ENCODE data around the gene ANKHD1. TPM values are rescaled to one million over a fixed set of nuclear protein-coding genes. Genes with fewer than 3 reads are reported as not detected.

Gene ANKHD1
- total and polyA plus RNA-seq, 2 of the 8 experiments (the other 6 are each of a cell fraction or from before 2014, with no cell fraction given), result 69.9 to 108 TPM

DNA sequence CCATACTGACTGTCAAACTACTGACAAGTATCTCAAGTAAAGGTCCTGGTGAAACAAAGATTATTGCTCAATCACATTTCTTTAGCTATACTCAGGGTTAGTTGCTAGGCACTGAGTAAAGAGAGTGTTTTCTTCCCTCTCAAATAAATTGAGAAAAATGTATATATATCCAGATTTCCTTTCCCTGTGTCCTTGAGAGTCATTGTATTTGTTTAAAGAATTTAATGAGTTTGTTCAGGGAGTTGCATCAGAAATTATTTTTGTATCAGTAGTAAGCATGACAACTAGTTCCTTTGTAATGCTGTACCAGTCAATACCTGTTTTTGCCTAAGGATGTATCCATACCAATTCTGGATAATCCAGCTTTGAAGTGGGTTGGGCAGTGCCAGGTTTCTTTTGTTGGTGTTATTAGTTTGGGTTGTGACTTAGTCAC, 3.2 kb upstream of the ANKHD1 start:
- H2AFZ ChIP-seq (ENCODE audit: low read length), result no peak overlapping the region
- no peak overlapping the region for H3K27ac ChIP-seq (ENCODE audit: low read depth, low read length)
- H3K79me1 ChIP-seq (ENCODE audit: low read depth, low read length), result no peaks in the 10 kb centered on the region
- H3K23me2 ChIP-seq (ENCODE audit: low read depth, low read length), result peaks cover 4% of the 10 kb centered on the region
- H3K36me3 ChIP-seq (ENCODE audit: control insufficient read depth in 2 of 4, insufficient read depth in 4 of 4, low read length in 3 of 4), result no peaks in the 10 kb centered on the region
- no peaks in the 10 kb centered on the region for H3K27me3 ChIP-seq (replicated peaks in 1 of 4; ENCODE audit: control insufficient read depth in 3 of 4, extremely low read depth in 1 of 4, insufficient read depth in 3 of 4, low read length in 3 of 4)
- FAIRE-seq, result no peak
- H3K4me3 ChIP-seq (ENCODE audit: extremely low read depth in 1 of 4, insufficient read depth in 2 of 4, low read depth in 3 of 4, low read length in 4 of 4), result peak overlapping the region in 1 of 4 experiments; percentile 31; a peak in 1 of 8 replicates
- H4K91ac ChIP-seq (replicated peaks; ENCODE audit: insufficient read length, low read length), result no peak overlapping the region
- no peak overlapping the region for H3K18ac ChIP-seq (ENCODE audit: extremely low read depth, low read length)
- POLR2A ChIA-PET (ENCODE audit: partially characterized antibody), result interaction anchor here (1.4 kb wide), 1 partner anchor 25 kb away, joined by 4 read pairs; no protein-coding TSS in a partner anchor
- H2AK5ac ChIP-seq (ENCODE audit: low read depth, low read length), result no peak overlapping the region
- H2BK20ac ChIP-seq (ENCODE audit: low read length), result no peak overlapping the region
- H4K20me1 ChIP-seq (replicated peaks in 1 of 2; ENCODE audit: control insufficient read depth in 1 of 2, insufficient read depth in 2 of 2, low read length in 2 of 2), result peaks cover 2 to 6% of the 10 kb centered on the region in 2 experiments
- no peak overlapping the region for H4K5ac ChIP-seq (ENCODE audit: insufficient read length, low read depth, low read length)
- peaks cover 13 to 23% of the 10 kb centered on the region in 2 experiments for H3K79me2 ChIP-seq (ENCODE audit: control insufficient read depth in 1 of 2, insufficient read depth in 2 of 2, low read length in 2 of 2)
- no peak overlapping the region for H2BK120ac ChIP-seq (replicated peaks; ENCODE audit: low read depth, low read length)
- no peak overlapping the region for H3K4ac ChIP-seq (replicated peaks; ENCODE audit: insufficient read length, low read depth, low read length)
- H2BK5ac ChIP-seq (ENCODE audit: low read depth, low read length), result no peak overlapping the region
- peak overlapping the region in 1 of 2 experiments; percentile 41; a peak in 1 of 4 replicates for H3K4me2 ChIP-seq (ENCODE audit: insufficient read depth in 1 of 2, low read depth in 2 of 2, low read length in 2 of 2)
- H3K9me3 ChIP-seq (ENCODE audit: insufficient read depth in 2 of 2, low read depth in 1 of 2, low read length in 1 of 2), result no peaks in the 10 kb centered on the region
- H3K23ac ChIP-seq (ENCODE audit: insufficient read length), result no peak overlapping the region
- H2BK12ac ChIP-seq (ENCODE audit: low read depth, low read length), result no peak overlapping the region
- H3K14ac ChIP-seq (ENCODE audit: insufficient read length), result no peak overlapping the region
- no peak overlapping the region for H3K9ac ChIP-seq (replicated peaks in 1 of 4; ENCODE audit: extremely low read depth in 1 of 4, low read depth in 3 of 4, low read length in 3 of 4)
- no peak overlapping the region for H4K8ac ChIP-seq (ENCODE audit: extremely low read depth, insufficient read depth, low read length)
- no peak for DNase-seq (ENCODE audit: low read depth in 1 of 2, low spot score in 2 of 2)
- CTCF ChIA-PET (ENCODE audit: partially characterized antibody), result no interaction called here
- H3K56ac ChIP-seq (replicated peaks; ENCODE audit: insufficient read length, low read depth, low read length), result no peak overlapping the region
- peaks cover 0 to 6% (median 4%) of the 10 kb centered on the region in 4 experiments; a peak in 5 of 7 replicates for H3K4me1 ChIP-seq (replicated peaks in 1 of 4; ENCODE audit: control insufficient read depth in 3 of 4, insufficient read depth in 4 of 4, low read length in 3 of 4)
- no peak overlapping the region for H2BK15ac ChIP-seq (ENCODE audit: low read length)
- TF ChIP-seq, protein P1, sequence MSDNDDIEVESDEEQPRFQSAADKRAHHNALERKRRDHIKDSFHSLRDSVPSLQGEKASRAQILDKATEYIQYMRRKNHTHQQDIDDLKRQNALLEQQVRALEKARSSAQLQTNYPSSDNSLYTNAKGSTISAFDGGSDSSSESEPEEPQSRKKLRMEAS (IDR thresholded peaks at IDR 0.05), result no peak
- peak; percentile 75 for TF ChIP-seq CEBPB (IDR thresholded peaks at IDR 0.05; ENCODE audit: low read depth, low read length)
- no peak for TF ChIP-seq SP2 (IDR thresholded peaks at IDR 0.05; ENCODE audit: low read length)

All from H1 (cell line).